Activated CD4-positive, alpha-beta T cell treated with anti-CD3 and anti-CD28 coated beads for 24 hours (primary cell): ENCODE measurements around the gene FBXL13.
A peak's percentile ranks its signal among the peaks of the same experiment; 100 is the strongest.

Source experiments
- DNase-seq, 2 donors: peaks; one replicate each; pipeline ENCODE4 v3.0.0-alpha.2; 2020; ENCODE audit warnings: low read depth in 2 of 2

FBXL13 gene

DNA sequence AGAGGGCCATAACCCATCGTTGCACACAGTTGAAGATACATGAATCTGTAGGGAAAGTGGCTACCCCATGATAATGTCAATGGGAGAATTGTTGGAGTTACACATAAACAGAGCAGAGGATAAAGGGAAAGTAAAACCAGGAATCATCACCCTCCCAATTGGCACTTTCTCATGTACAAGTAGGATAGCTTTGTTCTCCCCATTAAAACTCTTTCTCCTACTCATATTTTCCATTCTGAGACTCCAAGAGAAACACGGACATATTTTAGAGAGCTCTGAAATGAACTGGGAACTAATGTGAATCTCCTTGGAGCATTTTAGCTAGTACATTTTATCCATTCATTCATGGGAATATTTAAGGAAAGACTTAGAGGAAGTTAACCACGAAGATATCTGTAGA is 179.0 kb downstream of the FBXL13 start:
- DNase-seq, result no peak

DNA sequence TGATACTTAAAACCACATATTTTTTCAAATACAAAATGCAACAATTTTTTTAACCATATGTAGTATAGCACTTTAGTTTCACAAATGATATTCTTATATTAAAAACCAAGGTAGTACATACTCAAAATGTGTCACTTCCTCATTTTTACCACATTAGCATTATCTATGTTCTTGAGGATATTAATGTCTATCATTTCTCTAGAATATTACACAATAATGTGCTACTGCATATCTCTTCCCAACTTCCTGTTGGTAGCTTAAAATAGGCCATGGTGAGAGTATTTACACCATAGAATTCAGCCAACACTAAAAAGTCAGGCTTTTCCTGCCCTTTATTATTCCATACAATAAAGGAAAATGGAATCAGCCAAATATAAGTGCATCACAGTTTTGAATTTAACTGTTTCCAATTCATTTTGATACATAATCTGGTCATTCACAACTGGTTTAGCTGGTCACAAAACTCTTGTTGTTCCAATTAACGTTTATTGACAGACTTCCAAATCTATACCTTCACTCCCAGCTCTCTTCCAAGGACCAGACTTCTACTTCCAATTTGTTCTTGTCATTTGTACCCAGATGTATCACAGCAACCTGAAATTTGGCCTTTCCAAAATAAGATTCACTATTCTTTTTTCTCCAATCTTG is 181.8 kb downstream of the FBXL13 start:
- no peak for DNase-seq

DNA sequence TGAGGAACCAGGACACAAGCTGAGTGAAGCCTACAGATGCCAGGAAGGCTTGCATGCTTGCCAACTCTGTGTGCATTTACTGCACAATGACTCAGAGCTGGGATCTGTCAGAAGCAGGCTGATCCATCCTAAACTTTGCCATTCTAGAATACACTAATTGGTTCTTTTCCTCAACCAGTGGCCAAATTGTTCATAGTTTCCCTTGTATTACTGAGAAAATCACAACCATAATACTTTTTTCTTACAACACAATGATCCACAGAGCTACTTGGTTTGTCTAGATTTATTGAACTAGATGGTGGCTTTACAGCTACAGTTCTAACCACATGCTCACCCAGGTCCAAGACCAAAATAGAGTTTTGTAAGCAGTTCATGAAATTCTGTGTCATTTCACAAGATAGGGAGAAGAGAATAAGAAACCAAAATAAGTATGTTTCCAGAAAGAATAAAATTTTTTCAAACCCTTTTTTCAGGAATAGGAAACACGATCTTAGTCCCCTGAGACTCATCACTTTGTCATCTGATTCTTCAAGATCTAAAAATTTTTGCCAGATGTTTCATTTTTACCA is 182.8 kb downstream of the FBXL13 start:
- no peak for DNase-seq

DNA sequence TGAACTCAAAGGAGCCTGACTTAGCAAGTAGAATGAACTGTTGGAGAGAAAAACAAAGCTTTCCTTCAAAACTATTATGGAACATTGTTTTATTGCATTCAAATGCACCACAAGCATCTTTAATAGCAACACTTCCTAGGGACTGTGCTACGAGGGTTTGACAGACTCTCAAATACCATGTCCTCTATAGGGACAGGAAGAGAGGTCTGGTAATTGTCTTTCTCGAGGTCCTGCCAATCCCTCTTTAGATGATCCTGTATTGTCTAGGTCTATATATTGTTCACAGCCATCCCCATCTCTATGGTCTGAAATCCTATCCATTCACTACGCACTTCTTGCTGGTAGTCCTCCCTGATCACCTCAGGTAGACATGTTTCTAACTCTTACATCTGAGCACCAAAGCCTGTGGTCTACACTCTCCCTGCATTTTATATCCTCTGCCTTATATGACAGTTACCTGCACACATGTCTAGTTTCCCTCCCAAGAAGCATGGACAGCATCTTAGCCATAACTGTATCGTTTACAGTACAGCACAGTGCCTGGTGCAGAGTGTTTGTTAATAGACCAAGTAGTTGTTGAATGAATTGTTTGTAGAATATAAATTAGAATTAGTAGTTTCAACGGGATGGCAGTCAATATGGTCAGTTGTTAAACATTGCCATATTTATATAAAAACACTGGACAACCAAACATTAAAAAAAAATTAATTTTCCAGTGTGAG is 183.5 kb downstream of the FBXL13 start:
- DNase-seq, result no peak

- DNase-seq, result no peak
Observed at GRCh38 chr7:102890292-102890970, 184.2 kb downstream of the FBXL13 start.

DNA sequence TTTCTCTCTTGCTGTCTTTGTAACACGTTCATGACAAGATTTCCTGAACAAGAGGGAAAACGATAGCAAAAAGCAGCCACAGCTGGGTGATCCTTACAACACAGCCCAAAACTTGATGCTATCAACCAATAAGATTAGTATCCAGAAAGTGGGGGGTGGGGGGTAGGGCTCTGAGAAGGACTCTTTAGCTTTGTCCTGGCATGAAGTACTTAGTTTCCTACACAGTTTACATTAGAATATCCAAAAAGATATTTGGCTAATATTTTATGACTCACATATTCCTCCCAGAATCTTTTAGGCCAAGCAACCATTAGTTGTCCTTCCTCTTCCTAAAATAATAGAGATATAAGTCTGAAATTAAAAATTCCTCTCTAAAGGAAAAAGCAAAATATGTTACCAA is 184.7 kb downstream of the FBXL13 start:
- DNase-seq, result no peak

DNA sequence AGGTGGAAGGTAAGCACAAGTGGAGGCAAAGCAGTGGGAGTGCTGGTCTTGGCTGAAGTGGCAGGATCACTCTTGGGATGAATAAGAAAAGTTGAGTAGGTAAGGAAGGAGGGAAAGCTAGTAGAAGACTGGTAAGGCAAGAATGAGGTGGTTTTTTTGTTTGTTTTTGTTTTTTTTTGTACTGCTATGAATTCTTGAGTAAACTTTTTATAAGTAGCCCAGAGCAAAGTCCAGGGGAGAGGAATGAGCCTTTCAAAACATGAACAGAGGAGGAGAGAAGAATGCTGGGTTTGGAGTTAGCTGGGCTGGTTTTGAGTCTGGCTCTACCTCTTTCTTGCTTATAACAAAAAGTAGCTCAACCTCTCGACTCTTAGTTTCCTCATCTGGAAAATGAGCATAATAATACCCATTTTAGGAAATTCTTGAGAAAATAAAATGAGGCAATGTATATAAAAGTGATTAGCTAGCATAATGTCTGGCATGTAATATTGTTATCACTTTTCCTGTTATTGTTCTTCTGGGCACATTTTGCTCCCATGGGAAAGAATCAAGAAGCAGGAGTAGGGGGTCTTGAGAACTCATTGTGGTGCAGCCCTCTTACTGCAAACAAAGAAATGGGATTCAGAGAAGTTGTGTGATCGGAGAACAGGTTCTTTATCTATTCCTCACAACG is 185.9 kb downstream of the FBXL13 start:
- DNase-seq, result no peak

DNA sequence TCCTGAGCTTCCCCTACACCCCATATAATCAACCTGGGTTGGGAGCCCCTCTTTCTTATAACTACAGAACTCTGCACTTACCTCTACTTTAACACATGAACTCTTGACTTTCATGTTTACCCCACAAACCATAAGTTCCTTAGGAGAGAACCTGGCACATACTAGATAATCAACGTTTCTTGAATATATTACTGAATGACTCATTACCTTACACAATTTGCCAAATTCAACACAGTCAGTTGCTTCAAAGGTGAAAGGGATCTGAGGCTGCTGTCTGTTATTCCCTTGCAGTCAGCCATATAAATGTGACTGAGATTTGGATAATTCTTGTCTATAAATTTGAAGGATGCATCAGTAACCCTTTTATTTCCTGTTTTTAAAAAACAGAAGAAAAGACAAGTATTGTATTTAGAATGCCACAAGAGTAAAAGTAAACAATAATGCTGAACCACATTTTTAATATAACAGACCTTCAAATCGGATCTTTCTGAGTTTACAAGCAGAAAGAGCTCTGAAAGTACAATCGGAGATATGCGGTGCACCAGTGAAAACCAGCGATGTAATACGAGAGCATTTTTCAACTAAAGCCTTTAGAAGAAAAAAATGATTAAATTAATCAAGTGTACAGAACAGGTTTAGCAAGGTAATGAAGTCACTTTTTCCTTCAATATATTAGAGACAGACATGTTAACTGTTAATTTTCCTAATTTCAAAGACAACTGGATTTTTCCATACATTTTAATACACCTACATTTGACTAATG is 191.3 kb downstream of the FBXL13 start:
- DNase-seq, result no peak

- peak in 1 of 2 donors; percentile 5 for DNase-seq
Observed at GRCh38 chr7:102875700-102876295, 198.8 kb downstream of the FBXL13 start.

- no peak for DNase-seq
Observed at GRCh38 chr7:102874966-102875365, 199.6 kb downstream of the FBXL13 start.

DNA sequence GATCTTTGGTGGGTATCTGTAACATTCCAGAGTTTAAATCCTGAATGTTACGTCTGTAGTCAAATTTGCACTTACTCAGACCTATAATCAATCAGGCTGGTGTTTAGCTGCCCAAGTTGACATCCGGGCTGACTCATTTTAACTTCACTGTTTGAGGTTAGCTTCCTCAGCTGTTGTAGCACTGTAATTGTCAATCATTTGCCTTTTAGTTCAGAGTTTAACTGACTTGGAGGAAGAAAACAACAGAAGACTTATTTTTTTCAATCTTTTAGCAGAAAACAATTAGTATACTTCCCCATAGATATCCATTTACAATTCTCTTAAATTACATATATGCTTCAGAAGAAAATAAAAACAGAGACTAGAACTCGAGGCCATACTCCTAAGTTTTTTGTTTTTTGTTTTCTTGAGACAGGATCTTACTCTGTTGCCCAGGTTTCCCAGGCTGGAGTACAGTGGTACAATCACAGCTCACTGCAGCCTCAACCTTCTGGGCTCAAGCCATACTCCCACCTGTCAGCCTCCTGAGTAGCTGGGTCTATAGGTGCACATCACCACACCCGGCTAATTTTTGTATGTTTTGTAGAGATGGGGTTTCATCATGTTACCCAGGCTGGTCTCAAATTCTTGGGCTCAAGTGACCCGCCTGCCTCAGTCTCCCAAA is 200.3 kb downstream of the FBXL13 start:
- no peak for DNase-seq

DNA sequence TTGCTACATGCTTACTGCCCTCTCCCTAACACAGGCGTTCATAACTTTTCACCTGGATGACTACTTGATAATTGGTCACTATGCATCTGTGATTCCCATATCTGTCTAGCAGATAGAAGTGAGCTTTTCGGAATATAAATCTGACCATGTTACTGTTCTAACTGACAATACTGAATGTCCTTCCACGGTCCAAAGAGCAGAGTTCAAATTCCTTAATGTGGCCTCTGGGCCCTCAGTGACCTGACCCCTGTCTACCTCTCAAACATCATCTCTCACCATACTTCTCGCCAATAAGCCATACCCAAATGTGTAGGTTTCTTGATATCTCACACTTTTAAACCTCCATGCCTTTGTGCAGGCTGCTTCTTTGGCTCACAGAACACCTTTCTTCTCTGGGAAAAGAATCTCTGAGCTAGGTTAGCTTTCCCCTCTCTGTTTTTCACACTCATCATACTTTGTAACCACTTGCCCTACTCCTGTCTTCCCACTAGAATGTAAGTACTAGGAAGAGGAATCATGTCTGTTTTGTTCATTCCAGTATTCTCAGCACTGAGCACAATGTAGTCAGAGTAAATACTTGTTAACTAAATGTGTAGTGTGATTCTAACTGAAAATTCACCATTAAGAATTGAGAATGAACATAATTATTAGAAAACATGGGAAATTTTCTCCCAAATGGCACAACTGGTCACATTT is 201.0 kb downstream of the FBXL13 start:
- no peak for DNase-seq

DNA sequence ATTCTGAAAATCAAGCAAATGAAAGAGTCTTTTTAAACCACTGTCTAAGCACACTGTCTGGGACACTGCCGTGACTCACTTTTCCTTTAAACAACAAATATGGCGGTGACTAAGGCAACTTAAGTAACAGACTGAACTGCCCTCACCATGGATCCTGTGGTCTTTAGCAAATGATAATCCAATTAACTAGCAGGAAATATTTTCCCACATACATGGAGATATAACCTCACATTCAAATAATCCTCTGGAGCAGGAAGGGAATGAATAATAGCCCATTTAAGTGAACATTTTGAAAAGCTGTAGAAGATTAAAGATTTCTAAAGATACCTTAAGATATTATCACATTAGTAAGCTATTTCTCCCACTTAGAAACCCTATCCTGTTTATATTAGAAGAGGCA is 202.1 kb downstream of the FBXL13 start:
- no peak for DNase-seq

DNA sequence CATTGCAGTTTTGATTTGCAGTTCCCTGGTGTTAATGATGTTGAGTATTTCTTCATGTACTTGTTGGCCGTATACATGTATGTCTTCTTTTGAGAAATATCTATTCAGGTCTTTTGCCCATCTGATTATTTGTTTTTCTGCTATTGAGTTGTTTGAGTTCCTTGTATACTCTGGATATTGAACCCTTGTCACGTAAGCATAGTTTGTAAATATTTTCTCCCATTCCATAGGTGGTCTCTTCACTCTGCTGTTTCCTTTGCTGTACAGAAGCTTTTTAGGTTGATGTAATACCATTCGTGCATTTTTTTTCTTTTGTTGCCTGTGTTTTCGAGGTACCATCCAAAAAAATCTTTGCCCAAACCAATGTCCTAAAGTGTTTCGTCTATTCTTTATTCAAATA is 205.4 kb downstream of the FBXL13 start:
- DNase-seq, result no peak

- DNase-seq, result no peak
Observed at GRCh38 chr7:102866535-102867215, 207.9 kb downstream of the FBXL13 start.

- no peak for DNase-seq
Observed at GRCh38 chr7:102864958-102865357, 209.6 kb downstream of the FBXL13 start.

DNA sequence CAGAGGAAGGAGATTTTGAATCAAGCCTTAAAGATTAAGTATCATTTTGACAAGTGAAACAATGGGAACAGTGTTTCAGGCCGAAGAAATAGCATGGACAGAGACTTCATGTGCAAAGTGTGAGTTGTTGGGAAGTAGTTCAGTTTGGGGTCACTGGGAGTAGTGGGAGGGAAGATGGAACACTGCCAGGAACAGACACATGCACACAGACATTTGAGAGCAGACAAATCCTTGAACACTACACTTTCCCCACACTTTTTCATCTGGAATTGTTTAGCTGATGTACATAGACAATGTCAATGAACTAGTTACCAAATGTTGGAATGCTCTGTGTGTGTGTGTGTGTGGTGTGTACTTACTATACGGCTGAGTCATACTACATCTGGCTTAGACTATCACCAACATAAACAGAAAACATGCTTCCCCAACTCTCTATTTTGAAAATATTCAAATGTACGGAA is 214.2 kb downstream of the FBXL13 start:
- DNase-seq, result no peak

DNA sequence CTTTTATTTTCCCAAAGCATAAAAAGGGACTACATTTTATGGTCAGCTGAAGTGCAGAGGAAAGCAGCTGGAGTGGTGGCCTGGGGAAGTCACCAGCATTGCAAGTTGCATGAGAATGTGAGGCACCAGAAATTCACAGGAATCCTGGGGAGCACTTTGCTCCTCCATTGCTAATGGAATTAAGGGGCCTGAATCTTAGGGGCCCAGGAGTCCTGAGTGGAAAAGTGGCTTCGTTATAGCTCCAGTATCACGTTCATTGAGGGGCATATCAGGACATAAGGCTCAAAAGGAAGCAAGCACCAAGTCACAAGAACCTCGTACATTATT is 214.8 kb downstream of the FBXL13 start:
- DNase-seq, result no peak

DNA sequence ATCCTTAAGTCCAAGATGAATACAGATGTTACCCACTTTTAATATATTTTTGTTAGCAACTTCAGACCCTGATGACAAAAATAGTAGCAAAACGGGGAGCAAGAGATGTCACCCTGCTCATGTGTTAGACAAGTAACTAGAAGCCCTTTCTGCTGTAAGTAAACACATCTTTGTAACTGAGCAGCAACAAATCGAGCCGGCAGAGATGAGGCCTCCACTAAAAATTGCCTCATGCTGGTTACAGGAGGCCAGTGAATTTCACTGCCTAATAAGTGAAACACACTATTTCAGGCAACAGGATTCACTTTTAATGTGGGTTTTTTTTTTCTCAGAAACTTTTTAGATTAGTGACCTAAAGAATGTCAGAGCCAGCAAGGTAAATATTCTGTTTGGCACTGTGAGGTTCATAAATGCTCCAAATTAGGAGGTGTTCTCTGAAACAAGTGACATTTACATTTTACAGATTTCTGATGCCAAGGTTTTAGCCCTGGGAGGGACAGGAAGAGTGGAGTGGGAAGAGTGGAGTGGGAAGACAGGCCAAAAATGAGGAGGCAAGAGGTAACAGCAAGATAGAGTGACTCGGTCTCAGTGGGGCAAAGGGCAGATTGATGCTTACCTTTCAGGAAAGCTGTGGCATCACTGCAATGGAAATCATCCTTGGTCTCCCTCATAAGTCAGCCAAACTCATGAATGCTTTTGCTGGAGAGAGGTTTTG is 215.4 kb downstream of the FBXL13 start:
- DNase-seq, result no peak
